ENCODE data around the gene PTGDR2.

Gene PTGDR2

DNA sequence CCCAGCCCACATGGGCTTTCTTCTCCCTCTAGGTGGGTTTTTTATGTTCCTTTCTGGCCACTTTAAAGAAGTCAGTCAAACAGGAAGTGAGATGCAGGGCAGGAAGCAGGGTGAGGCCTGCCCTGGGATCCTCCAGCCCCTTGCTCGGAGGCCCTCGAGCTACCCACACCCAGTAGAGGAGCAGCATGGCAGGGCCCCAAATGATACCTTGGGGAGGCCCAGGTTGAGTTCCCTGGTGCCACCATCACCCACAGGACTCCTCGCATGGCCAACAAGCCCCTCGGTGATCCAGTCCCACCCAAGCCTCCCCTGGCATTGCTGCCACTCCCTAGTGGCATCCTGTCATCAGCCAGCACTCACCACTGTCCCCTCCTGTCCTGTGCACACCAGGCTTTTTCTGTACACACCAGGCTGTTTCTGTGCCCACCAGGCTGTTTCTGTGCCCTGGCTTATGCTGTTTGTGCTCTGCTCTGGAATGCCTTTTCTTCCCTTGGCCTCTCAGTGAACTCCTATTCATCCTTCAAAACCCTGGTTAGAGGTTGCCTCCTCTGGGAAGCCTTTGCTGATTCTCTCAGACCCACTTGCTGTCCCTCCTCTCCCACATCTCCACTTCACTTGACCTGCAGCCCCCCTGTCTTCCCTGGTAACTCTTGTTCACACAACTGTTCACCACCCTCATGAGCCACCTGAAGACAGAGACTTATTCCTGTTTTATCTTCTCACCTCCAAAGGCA is 3.1 kb upstream of the PTGDR2 start:
- DNase-seq (ENCODE audit: low spot score): no peak

DNA sequence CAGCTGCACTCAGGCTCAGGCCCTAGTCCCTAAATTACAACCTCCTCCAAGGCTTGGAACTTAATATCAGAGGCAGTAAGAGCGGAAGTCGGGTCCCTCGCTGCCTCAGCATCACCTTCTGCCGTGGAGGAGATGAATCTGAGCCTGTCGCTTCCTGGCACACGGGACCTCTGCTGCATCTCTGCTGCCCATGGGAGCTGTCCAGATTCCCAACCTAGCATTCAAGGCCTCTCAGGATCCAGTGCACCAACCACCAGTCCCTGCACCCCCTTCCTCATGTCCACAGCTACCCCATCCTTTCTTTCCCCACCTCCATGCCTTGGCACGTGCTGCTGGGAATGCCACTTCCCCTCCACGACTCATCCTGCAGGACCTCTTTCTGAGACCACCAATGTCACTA is 2.5 kb upstream of the PTGDR2 start:
- no peak for DNase-seq (ENCODE audit: low spot score)

GRCh38 chr11:60857378-60858232 is 1.9 kb upstream of the PTGDR2 start:
- DNase-seq (ENCODE audit: low spot score): no peak

GRCh38 chr11:60854847-60855725 is 664 bp downstream of the PTGDR2 start:
- no peak for DNase-seq (ENCODE audit: low spot score)

DNA sequence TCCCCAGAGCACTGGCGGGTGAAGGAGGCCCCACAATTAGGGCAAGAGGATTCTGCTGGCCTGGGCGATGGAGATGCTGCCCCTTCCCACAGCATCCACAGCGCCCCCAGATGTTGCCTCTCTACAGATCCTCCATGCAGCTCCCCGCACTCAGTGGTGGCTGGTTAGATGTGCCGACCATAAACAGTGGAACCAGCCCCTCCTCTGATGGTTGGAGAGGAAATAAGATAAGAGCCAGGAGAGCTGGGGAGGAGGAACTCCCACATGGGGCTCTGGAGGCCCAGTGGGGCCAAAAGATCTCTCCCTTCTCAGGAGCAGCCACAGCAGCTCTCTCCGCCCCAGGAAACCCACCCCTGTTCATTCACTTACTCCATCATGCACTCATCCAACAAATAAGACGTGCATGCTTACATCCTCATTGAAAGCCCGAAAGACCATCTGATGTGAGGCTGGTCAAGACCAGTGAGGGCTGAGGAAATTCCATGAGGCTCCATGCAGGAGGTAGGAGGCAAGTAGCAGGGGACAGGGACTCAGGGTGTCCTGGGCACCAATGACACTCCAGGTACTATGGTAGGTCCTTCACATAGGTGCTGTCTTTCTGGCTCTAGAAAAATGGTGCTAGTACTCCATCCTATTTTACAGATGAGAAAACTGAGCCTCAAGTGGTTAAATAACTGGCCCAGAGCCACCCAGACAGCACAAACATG is 1.5 kb downstream of the PTGDR2 start:
- no peak for DNase-seq (ENCODE audit: low spot score)

- DNase-seq (ENCODE audit: low spot score): no peak
Measured at GRCh38 chr11:60852982-60853950, 2.5 kb downstream of the PTGDR2 start.

DNA sequence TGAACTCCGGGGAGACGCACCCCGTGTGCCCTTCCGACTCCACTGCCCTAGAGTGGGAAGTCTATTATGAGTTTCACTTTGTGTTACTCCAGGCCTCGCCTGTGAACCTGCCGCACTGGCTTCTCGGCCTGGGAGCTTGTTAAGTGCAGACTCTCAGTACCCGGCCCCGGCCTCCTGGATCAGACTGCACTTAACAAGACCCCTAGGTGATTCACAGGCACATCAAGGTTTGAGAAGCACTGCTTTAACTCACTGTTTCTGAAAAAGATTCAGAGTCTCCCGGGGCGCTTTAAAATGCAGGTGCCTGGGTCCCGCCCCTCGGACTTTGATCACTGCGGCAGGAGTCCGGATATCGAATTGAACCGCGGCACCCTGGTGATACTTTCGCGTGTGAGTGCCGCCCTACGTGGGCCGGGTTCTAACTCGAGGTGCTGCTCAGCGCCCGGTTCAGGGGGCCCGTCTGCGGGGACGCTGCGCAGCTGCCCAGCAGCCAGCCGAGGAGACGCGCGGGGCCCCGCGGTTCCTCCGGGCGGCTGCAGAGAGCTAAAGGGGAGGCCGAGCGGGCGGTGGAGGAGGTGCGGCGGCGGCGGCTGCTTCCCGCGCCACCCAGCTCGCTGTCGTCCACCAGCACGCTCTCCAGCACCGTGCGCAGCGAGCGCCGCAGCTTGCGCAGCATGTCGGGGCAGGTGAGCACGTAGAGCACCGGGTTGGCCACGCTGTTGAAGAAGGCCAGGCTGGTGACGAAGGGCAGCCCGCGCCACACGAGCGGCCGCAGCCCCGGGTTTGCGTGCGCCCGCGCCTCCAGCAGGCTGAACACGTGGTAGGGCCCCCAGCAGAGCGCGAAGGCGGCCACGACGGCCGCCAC is 3.4 kb downstream of the PTGDR2 start:
- peak; percentile 58 for DNase-seq (ENCODE audit: low spot score)

DNA sequence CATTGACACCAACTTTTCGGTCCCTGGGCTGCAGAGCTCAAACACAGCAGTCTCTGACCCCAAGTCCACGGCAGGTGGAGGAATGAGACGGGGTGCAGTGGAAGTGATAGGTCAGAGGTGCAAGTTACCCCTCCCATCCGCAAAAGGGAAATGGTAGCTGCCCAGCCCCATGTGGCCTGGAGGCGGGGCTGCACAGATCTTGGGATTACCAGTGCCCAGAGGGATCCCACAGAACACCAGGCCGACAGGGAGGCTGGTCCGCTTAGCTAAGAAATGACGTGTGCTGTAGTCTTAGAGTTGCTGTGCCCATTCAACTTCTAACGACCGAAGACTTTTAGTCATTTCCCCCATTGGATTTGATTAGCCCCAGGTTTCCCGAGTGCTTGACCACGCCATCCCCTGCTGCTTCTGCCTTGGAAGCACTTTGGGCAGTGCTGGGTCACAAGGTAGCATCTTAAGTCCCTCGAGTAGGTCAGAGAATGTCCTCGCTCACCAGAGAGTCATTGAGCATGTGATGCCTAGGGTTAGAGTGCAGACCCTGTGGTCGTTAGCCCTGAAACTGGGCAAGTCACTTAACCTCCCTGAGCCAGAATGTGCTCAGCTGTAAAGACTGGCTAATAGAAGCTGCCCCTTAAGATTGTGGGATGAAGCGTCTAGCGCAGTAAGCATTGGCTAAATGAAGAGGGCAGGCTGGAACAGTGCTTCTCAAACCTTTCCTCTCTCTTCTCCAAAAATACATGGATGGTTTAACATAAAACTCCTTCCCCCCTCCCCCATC is 4.2 kb downstream of the PTGDR2 start:
- no peak for DNase-seq (ENCODE audit: low spot score)

DNA sequence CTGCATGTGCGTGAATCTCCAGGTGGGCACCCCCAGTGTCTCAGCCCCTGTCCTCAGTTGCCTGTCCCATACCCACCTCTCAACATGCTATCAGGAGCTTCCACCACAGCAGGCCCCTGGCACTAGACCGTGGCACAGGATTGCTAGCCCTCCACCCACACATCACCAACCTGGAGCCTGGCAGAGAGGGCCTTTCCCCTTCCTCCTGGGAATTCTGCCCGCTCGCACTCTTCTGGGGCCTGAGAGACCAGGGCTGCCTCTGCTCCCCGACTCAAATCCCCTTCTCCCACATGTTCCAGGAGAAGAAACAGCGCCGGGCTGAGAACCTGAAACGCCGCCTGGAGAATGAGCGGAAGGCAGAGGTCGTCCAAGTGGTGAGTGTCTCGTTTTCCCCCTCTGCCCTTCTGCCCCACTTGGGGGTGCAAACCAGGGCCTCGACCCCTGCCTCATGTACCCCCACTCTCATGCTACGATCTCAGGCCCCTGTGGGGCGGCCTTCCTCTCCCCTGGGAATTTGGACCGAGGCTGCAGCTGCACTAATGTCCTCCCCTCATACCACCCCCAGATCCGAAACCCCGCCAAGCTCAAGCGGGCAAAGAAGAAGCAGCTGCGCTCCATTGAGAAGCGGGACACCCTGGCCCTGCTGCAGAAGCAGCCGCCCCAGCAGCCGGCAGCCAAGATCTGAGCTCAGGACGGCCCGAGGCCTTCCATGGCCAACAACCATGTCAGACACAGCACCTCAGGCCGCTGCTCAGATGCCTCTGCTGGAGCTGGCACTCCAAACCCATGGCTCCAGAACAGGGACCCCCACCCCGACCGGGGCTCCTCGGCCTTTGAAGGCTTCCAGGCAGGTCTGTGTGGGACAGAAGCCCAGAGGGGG is 5.9 kb downstream of the PTGDR2 start:
- no peak for DNase-seq (ENCODE audit: low spot score)

DNA sequence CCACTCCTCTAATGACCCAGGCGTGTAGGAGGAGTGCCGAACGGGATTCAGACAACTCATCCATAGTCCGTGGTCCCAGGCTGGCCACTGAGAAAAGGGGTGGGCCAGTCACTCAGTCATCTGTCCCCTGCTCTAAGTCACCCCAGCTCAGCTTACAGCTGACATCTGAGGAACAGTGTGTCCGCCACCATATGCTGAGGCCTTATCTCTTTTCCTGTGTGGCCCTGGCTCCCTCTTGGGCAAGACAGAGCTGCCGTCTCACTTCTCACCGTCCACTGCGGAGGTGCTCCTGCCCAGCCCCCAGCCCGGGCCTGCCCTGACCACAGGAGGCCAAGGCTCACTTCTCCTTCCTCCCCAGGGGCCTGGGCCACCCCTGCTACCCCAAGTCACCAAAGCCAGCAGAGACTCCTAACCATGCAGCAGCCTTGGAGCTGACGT is 7.0 kb downstream of the PTGDR2 start:
- DNase-seq (ENCODE audit: low spot score): no peak

GRCh38 chr11:60847896-60848295 is 7.9 kb downstream of the PTGDR2 start:
- no peak for DNase-seq (ENCODE audit: low spot score)

DNA sequence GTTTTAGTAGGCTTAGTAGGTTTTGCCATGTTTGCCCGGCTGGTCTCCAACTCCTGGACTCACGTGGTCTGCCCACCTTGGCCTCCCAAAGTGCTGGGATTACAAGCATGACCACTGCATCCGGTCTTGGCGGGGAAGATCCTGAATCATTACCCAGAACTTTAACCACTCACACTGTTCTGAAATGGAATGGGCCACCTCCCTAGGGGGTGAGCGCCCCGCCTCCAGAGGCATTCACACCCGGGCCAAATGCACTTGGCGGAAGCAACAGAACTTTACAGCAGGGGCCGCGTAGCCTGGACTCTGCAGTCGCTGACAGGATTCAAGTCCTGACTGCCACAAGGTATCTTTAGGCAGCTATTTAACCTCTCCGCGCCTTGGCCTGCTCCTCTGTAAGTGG is 8.5 kb downstream of the PTGDR2 start:
- no peak for DNase-seq (ENCODE audit: low spot score)

GRCh38 chr11:60845338-60845737 is 10.4 kb downstream of the PTGDR2 start:
- DNase-seq (ENCODE audit: low spot score): no peak

- DNase-seq (ENCODE audit: low spot score): no peak
Measured at GRCh38 chr11:60844870-60845221, 10.9 kb downstream of the PTGDR2 start.

DNA sequence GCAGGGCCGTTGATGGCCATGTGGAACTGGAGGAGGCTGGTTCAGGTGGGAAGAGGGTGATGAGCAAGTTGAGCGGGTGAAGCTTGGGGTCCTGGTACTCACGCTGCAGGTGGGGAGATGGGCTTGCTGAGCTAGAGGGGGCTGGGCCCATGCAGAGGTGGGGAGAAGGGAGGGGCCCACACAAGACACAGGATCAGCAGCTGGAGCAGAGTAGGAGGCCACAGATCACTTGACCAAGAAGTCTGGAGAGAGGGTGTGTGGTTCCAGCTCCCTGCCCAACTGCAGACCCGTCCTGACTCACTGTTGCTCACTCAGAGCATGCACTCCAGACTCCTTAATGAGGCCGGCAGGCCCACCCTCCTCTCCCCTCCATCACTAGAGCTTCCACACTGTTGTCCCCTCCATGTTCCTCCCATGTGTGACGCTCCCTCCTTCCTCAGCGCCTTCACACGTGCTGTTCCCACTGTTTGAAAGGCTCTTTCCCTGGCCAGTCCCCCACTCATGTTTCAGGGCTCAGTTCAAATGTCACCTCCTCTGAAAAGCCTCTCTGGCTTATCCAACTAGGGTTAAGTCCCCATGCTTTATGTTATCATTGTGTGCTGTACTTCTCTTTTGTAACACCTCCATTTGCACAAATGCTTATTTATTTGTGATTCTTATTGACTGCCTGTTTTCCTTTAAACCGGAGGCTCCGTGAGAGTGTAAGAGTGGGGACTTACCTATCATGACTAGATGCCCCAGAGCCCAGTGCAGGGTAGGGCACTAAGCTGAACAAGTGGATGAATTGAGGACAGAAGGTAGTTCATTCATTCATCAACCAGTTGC is 11.5 kb downstream of the PTGDR2 start:
- no peak for DNase-seq (ENCODE audit: low spot score)

DNA sequence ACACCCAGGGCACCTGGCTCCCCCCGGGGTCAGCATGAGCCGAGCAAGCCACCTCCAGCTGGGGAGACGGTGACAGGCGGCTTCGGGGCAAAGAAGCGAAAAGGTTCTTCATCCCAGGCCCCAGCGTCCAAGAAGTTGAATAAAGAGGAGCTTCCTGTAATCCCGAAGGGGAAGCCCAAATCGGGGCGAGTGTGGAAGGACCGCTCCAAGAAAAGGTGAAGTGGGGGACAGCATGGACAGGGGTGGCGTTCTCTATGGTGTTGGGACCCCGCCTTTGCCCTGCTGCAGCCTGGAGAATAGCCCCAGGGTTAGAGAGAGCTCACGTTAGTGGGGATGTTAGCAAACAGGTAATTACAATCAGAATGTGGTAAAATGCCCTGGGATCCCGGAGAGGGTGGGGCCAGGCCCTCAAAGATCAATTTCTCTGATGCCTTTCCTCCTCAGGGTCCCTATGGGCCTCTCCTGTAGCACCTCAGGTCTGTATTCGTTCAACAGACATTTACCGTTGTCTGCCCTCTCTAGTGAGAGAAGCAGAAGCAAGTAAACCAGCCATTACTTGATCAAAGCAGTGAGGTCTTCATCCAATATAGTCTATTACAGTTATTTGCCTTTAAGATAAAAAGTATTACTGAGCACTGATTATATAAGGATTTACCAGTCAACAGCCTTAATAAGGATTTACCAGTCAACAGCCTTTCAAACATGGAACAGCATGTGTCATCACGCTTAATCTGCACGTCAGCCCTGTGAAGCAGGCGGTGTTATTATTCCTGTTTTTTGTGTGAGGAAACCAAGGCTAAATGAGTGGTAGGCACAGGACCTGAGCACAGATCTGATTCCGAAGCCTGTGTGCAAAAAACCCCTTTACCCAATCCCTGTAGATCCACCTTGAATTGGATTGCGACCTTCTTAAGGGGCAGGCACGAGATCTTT is 12.8 kb downstream of the PTGDR2 start:
- DNase-seq (ENCODE audit: low spot score): no peak
